ENCODE results near the gene TRIM46. TPM values are rescaled to one million over a fixed set of nuclear protein-coding genes. Genes with fewer than 3 reads are reported as not detected.

The TRIM46 gene
- total RNA-seq, 3 donors from 2014 or later = 0.26 to 0.76 (median 0.39) TPM

DNA sequence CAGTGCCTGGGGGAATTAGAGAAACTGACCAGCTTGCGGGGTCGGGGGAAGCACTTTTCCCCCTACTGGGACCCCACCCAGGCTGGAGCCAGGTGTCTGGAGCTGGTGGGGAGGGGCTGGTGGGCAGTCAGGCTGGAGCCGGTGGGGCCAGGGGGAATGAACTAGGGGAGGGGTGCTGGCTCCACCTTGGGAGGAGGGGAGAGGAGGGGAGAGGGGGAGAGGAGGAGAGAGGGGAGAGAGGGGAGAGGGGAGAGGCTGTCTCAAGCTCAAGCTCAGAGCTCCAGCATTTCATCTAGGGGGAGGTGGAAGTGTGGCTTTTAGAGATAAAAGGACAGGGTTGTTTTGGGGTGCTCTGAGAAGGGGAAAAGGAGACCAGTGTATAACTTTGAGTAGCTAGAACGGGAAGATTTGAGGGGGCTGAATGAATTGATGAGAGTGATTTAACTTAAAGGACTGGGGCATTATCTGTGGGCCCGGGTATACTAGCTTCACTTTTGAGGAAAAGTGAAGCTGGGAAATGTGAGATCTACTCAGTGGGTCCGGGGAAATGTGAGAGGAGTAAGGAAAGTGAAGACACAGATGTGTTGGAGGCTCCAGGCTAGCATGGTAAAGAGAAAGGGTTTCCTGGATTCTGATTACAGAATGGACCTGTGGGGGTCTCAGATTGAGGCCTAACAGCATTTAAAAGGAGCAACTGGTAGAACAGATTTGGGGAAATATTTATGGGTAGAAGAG is 43.2 kb upstream of the TRIM46 start:
- Histone ChIP-seq H3K9me3 (no peaks in the 10 kb centered on the region), H3K36me3 (ENCODE audit: low read depth) (peaks cover 6% of the 10 kb centered on the region), H3K4me3 (no peak overlapping the region), H3K4me1 (ENCODE audit: low read depth) (peaks cover 27% of the 10 kb centered on the region)
- intact Hi-C loops (cut with DNase I, micrococcal nuclease) = no loop called here
- TF ChIP-seq, protein P1, sequence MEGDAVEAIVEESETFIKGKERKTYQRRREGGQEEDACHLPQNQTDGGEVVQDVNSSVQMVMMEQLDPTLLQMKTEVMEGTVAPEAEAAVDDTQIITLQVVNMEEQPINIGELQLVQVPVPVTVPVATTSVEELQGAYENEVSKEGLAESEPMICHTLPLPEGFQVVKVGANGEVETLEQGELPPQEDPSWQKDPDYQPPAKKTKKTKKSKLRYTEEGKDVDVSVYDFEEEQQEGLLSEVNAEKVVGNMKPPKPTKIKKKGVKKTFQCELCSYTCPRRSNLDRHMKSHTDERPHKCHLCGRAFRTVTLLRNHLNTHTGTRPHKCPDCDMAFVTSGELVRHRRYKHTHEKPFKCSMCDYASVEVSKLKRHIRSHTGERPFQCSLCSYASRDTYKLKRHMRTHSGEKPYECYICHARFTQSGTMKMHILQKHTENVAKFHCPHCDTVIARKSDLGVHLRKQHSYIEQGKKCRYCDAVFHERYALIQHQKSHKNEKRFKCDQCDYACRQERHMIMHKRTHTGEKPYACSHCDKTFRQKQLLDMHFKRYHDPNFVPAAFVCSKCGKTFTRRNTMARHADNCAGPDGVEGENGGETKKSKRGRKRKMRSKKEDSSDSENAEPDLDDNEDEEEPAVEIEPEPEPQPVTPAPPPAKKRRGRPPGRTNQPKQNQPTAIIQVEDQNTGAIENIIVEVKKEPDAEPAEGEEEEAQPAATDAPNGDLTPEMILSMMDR (IDR thresholded peaks at IDR 0.05) = no peak
- ATAC-seq (no peak), DNase-seq (no peak)

DNA sequence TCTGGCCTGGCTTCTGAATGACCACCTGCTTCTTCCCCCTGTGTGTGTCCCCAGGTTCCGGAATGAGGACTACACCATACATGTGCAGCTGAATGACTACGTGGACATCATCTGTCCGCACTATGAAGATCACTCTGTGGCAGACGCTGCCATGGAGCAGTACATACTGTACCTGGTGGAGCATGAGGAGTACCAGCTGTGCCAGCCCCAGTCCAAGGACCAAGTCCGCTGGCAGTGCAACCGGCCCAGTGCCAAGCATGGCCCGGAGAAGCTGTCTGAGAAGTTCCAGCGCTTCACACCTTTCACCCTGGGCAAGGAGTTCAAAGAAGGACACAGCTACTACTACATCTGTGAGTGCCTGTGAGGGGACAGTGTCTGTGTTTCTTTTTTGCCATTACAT is 42.4 kb upstream of the TRIM46 start:
- ATAC-seq = no peak
- intact Hi-C loops (cut with DNase I, micrococcal nuclease) = no loop called here
- Histone ChIP-seq H3K4me1 (ENCODE audit: low read depth) (peaks cover 25% of the 10 kb centered on the region), H3K4me3 (no peak overlapping the region), H3K9me3 (no peaks in the 10 kb centered on the region), H3K36me3 (ENCODE audit: low read depth) (peaks cover 6% of the 10 kb centered on the region)
- peak in 2 of 3 donors; percentile 23 to 35 for DNase-seq
- TF ChIP-seq, protein P1 (IDR thresholded peaks at IDR 0.05) = no peak

DNA sequence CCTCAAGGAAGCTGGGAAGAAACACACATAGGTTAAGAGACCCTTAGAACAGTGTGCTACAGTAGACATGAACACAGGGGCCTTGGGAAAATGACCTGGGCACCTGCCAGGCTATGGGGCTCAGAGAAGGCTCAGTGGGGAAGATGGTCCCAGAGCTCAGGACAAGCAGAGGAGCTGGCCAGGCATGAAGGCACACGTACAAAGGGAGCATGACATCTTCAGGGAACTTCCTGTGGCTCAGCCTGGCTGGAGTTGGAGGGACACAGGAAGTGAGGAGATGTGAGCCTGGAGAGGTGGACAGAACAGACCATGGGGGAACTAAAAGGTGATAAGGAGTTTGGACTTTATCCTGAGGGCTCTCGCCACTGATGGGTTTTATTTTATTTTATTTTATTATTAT is 41.8 kb upstream of the TRIM46 start:
- Histone ChIP-seq H3K36me3 (ENCODE audit: low read depth) (peaks cover 6% of the 10 kb centered on the region), H3K9me3 (no peaks in the 10 kb centered on the region), H3K4me3 (no peak overlapping the region), H3K4me1 (ENCODE audit: low read depth) (peaks cover 28% of the 10 kb centered on the region)
- intact Hi-C loops (cut with DNase I, micrococcal nuclease) = no loop called here
- DNase-seq (no peak), ATAC-seq (no peak)
- TF ChIP-seq, protein P1 (IDR thresholded peaks at IDR 0.05) = no peak

DNA sequence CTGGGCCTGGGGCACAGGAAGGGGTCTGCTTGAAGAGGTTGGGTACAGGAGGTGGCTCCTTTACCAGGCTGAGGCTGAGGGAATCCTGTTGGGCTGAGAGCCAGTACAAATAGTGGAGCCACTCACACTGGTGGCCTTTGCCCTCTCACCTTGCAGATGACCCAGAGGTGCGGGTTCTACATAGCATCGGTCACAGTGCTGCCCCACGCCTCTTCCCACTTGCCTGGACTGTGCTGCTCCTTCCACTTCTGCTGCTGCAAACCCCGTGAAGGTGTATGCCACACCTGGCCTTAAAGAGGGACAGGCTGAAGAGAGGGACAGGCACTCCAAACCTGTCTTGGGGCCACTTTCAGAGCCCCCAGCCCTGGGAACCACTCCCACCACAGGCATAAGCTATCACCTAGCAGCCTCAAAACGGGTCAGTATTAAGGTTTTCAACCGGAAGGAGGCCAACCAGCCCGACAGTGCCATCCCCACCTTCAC is 39.8 kb upstream of the TRIM46 start:
- no peak for ATAC-seq
- TF ChIP-seq, protein P1 (IDR thresholded peaks at IDR 0.05) = no peak
- peaks cover 45% of the 10 kb centered on the region for H3K4me1 ChIP-seq (ENCODE audit: low read depth)

DNA sequence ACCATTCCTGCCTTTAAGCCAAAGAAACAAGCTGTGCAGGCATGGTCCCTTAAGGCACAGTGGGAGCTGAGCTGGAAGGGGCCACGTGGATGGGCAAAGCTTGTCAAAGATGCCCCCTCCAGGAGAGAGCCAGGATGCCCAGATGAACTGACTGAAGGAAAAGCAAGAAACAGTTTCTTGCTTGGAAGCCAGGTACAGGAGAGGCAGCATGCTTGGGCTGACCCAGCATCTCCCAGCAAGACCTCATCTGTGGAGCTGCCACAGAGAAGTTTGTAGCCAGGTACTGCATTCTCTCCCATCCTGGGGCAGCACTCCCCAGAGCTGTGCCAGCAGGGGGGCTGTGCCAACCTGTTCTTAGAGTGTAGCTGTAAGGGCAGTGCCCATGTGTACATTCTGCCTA is 39.3 kb upstream of the TRIM46 start:
- ATAC-seq = no peak
- DNase-seq = peak in 1 of 3 donors; percentile 26
- TF ChIP-seq, protein P1 (IDR thresholded peaks at IDR 0.05) = no peak
- intact Hi-C loops (cut with DNase I, micrococcal nuclease) = no loop called here
- no peaks in the 10 kb centered on the region for H3K9me3 ChIP-seq
- peaks cover 48% of the 10 kb centered on the region for H3K4me1 ChIP-seq (ENCODE audit: low read depth)
- H3K36me3 ChIP-seq (ENCODE audit: low read depth) = peaks cover 6% of the 10 kb centered on the region
- H3K4me3 ChIP-seq = no peak overlapping the region

More for the DNA sequence above, 39.8 kb upstream of the TRIM46 start:
- H3K36me3 ChIP-seq (ENCODE audit: low read depth) = peaks cover 6% of the 10 kb centered on the region
- H3K9me3 ChIP-seq = no peaks in the 10 kb centered on the region
- no peak overlapping the region for H3K4me3 ChIP-seq
- intact Hi-C loops (cut with DNase I, micrococcal nuclease) = no loop called here
- DNase-seq = peak in 2 of 3 donors; percentile 30 to 39
